Body of pancreas (tissue), 4 donors: ENCODE results near the gene GZMH. TPM values are rescaled to one million over a fixed set of nuclear protein-coding genes. Genes with fewer than 3 reads are reported as not detected.

Experiments used
- ATAC-seq: fragments of 150-250 bp; one replicate; pipeline ENCODE4 v1.9.1; 2016
- DNase-seq, 4 donors: peaks; one replicate each; pipeline ENCODE4 v3.0.0-alpha.2; 2019
- H3K27ac ChIP-seq, 4 donors: fragments of 200-600 bp; sonication (generic); 1 replicate in 3 of 4; 2 replicates in 1 of 4; pipeline versions ENCODE4 v1.5.1 to v1.6.1; 2016 to 2019; ENCODE audit warnings: mild to moderate bottlenecking in 1 of 4, mixed read lengths in 1 of 4, moderate library complexity in 1 of 4
- H3K27me3 ChIP-seq, 2 donors: fragments of 200-600 bp; sonication (generic); one replicate each; pipeline ENCODE4 v1.6.0; 2016; ENCODE audit warnings: mild to moderate bottlenecking in 1 of 2
- H3K36me3 ChIP-seq, 2 donors: fragments of 200-600 bp; sonication (generic); replicated peaks in 1 of 2; 2 replicates each; pipeline ENCODE4 v1.5.1; 2016; ENCODE audit warnings: low read depth in 2 of 2; ENCODE audit not compliant: insufficient read depth in 1 of 2
- H3K4me1 ChIP-seq: fragments of 200-600 bp; sonication (generic); one replicate; pipeline ENCODE4 v1.6.0; 2016
- H3K4me3 ChIP-seq, 2 donors: fragments of 200-600 bp; sonication (generic); 1 replicate in 1 of 2; 2 replicates in 1 of 2; pipeline ENCODE4 v1.5.1; 2016 to 2019
- H3K9me3 ChIP-seq, 3 donors: fragments of 200-600 bp; sonication (generic); 1 replicate in 2 of 3; 2 replicates in 1 of 3; pipeline ENCODE4 v1.5.1; 2016
- CTCF ChIP-seq, 7 experiments: fragments of 450-650 bp in 4 of 7; fragments of 200-600 bp in 3 of 7; sonication (generic) in 3 of 7; IDR thresholded peaks; one replicate each; pipeline ENCODE4 v1.5.1; 2016 to 2019; ENCODE audit warnings: antibody characterized with exemption in 7 of 7
- POLR2A ChIP-seq, 3 donors: fragments of 450-650 bp; IDR thresholded peaks; one replicate each; pipeline ENCODE4 v1.6.1; 2016; ENCODE audit warnings: antibody characterized with exemption in 3 of 3, mild to moderate bottlenecking in 2 of 3
- WGBS, 2 donors: methylation state at CpG; one replicate each; pipeline ENCODE4 v1.1.5; 2017; 5-methylcytosine and 5-hydroxymethylcytosine counted together
- intact Hi-C: fragments of 100-400 bp; cut with DNase I; formaldehyde crosslinking; loops from one replicate; pipeline ENCODE4 v1.15.1; 2023
- total RNA-seq, 2 donors: library from RNA; depleted of rRNA; stranded (reverse); fragments of >200 nt; gene quantifications; one replicate each; pipeline ENCODE4 v1.1.0, GENCODE V29; 2016

GZMH gene
- total RNA-seq, 2 donors from 2014 or later: not detected

- WGBS, 2 donors: 64 to 68% methylated on average over 2 of the region's 2 CpGs
- H3K9me3 ChIP-seq: no peaks in the 10 kb centered on the region
- H3K4me3 ChIP-seq: no peak overlapping the region
- H3K36me3 ChIP-seq: no peaks in the 10 kb centered on the region
- no peak for ATAC-seq
- no peak for TF ChIP-seq CTCF (IDR thresholded peaks at IDR 0.05)
- no peak for TF ChIP-seq POLR2A (IDR thresholded peaks at IDR 0.05)
- H3K27ac ChIP-seq: no peak overlapping the region
- H3K4me1 ChIP-seq: no peaks in the 10 kb centered on the region
- intact Hi-C loops: no loop called here
- DNase-seq: no peak
- no peaks in the 10 kb centered on the region for H3K27me3 ChIP-seq
Measured at GRCh38 chr14:24578558-24578957, 30.9 kb downstream of the GZMH start.

- intact Hi-C loops: no loop called here
- Histone ChIP-seq H3K4me1 (no peaks in the 10 kb centered on the region), H3K4me3 (no peak overlapping the region), H3K36me3 (no peaks in the 10 kb centered on the region), H3K27ac (no peak overlapping the region), H3K27me3 (no peaks in the 10 kb centered on the region), H3K9me3 (no peaks in the 10 kb centered on the region)
- no peak for ATAC-seq
- no peak for DNase-seq
- TF ChIP-seq CTCF (IDR thresholded peaks at IDR 0.05) (no peak), POLR2A (IDR thresholded peaks at IDR 0.05) (no peak)
- 63 to 77% methylated on average over 5 of the region's 5 CpGs for WGBS, 2 donors
Measured at GRCh38 chr14:24576771-24577170, 32.7 kb downstream of the GZMH start.

- no peak within 1 kb of the TSS for H3K27ac ChIP-seq
- intact Hi-C loops: no loop called here
- no peak for DNase-seq
- ATAC-seq: no peak
- TF ChIP-seq POLR2A (IDR thresholded peaks at IDR 0.05) (no peak), CTCF (IDR thresholded peaks at IDR 0.05) (no peak)
- no peaks in the 10 kb centered on the region for H3K4me1 ChIP-seq
- H3K36me3 ChIP-seq: no peaks in the 10 kb centered on the region
- H3K4me3 ChIP-seq: no peak within 1 kb of the TSS
- 56 to 83% methylated on average over 3 of the region's 3 CpGs for WGBS, 2 donors
- H3K9me3 ChIP-seq: no peaks in the 10 kb centered on the region
- H3K27me3 ChIP-seq: no peaks in the 10 kb centered on the region
Measured at GRCh38 chr14:24576182-24576581, 33.3 kb downstream of the GZMH start, which contains the start of gene CTSG. Gene CTSG, minus strand, starts transcription at chr14:24576250. Its CDS starts 27 bp downstream, at chr14:24576223.

- H3K27ac ChIP-seq: no peak overlapping the region
- DNase-seq: no peak
- no peak overlapping the region for H3K4me3 ChIP-seq
- no peaks in the 10 kb centered on the region for H3K27me3 ChIP-seq
- no peaks in the 10 kb centered on the region for H3K36me3 ChIP-seq
- no peaks in the 10 kb centered on the region for H3K9me3 ChIP-seq
- no peak for ATAC-seq
- 75 to 88% methylated on average over 10 to 27 of the region's 27 CpGs for WGBS, 2 donors
- intact Hi-C loops: no loop called here
- no peaks in the 10 kb centered on the region for H3K4me1 ChIP-seq
- TF ChIP-seq CTCF (IDR thresholded peaks at IDR 0.05) (no peak), POLR2A (IDR thresholded peaks at IDR 0.05) (no peak)
Measured at GRCh38 chr14:24574206-24574774, 35.2 kb downstream of the GZMH start.

GRCh38 chr14:24566318-24566717 lies 43.2 kb downstream of the GZMH start:
- no peak for DNase-seq
- Histone ChIP-seq H3K9me3 (no peaks in the 10 kb centered on the region), H3K4me1 (no peaks in the 10 kb centered on the region), H3K27ac (no peak overlapping the region), H3K27me3 (no peaks in the 10 kb centered on the region), H3K4me3 (no peak overlapping the region), H3K36me3 (no peaks in the 10 kb centered on the region)
- WGBS, 2 donors: 56 to 57% methylated on average over 2 of the region's 2 CpGs
- intact Hi-C loops: no loop called here
- ATAC-seq: no peak
- TF ChIP-seq POLR2A (IDR thresholded peaks at IDR 0.05) (no peak), CTCF (IDR thresholded peaks at IDR 0.05) (no peak)
